Pancreas (tissue), 10 donors: ENCODE results near the gene ATP6V1G1. TPM values are rescaled to one million over a fixed set of nuclear protein-coding genes. Genes with fewer than 3 reads are reported as not detected.

Source experiments
- ATAC-seq, 4 donors: fragments of 200-7000 bp; cut with Tn5 transposase; one replicate each; pipeline versions ENCODE4 v1.8.0 to v1.9.1; 2020; ENCODE audit warnings: mild to moderate bottlenecking in 4 of 4, moderate library complexity in 4 of 4
- DNase-seq, 6 donors: peaks; one replicate each; pipeline ENCODE4 v3.0.0-alpha.2; 2020
- FAIRE-seq: peaks from 2 replicates; lab custom pipeline; 2012; peaks lifted over from hg19 to GRCh38; lab: Jason Lieb, UNC
- H3K27ac ChIP-seq, 4 donors: fragments of 200-600 bp; sonication (generic); 1 replicate in 3 of 4; 2 replicates in 1 of 4; pipeline versions ENCODE4 v1.5.0 to v1.8.0; 2020
- H3K27me3 ChIP-seq, 4 donors: fragments of 200-600 bp; one replicate each; pipeline ENCODE4 v1.8.0; 2021
- H3K36me3 ChIP-seq, 3 donors: fragments of 200-600 bp; sonication (generic) in 1 of 3; one replicate each; pipeline versions ENCODE4 v1.5.0 to v1.8.0; 2020 to 2021
- H3K4me1 ChIP-seq, 3 donors: fragments of 200-600 bp; one replicate each; pipeline ENCODE4 v1.8.0; 2021
- H3K4me3 ChIP-seq, 4 donors: fragments of 200-600 bp; sonication (generic) in 2 of 4; one replicate each; pipeline versions ENCODE4 v1.5.0 to v1.8.0; 2020 to 2021
- H3K9me3 ChIP-seq, 4 donors: fragments of 200-600 bp; one replicate each; pipeline ENCODE4 v1.8.0; 2021
- CTCF ChIP-seq, 4 donors: fragments of 200-600 bp; sonication (generic) in 3 of 4; IDR thresholded peaks; one replicate each; pipeline versions ENCODE4 v1.5.0 to v1.8.0; 2021; ENCODE audit warnings: antibody characterized with exemption in 4 of 4
- WGBS, 2 donors: extraction: QIAGEN DNeasy Blood & Tissue Kit; methylation state at CpG; one replicate each; pipeline ENCODE4 v1.1.7; 2013; 5-methylcytosine and 5-hydroxymethylcytosine counted together
- intact Hi-C, 3 donors: fragments of 100-400 bp; cut with DNase I; formaldehyde crosslinking; loops; one replicate each; pipeline versions ENCODE4 v1.11.1 to v1.14.2; 2022
- polyA plus RNA-seq, 2 donors: library from polyadenylated mRNA; stranded (reverse); fragments of 200-250 nt; gene quantifications; one replicate each; pipeline ENCODE4 v1.2.3, GENCODE V29; 2013
- total RNA-seq, 6 donors: library from RNA; stranded (reverse); fragmentation: NEBNext Ultra II Directional in 4 of 6; extraction: Animal tissue kit (Norgen Biotek cat#: 25700) in 4 of 6; gene quantifications; one replicate each; pipeline versions ENCODE4 v1.2.1 to v1.2.4, GENCODE V29; 2021 to 2023
- donor health status: healthy with polysubstance abuse.
- donor health status: DM: no; HTN: no; CAD: no; lungs with moderate emphysema.
- donor health status: DM: no; HTN: no; CAD: no.
- donor health status: control.
- donor health status: control.
- donor health status: Bipolar disorder and iron deficiency.
- donor health status: DM: yes; HTN: yes; CAD: no.
- donor health status: DM: no; HTN: no; CAD: no.
- donor health status: DM: no; HTN: no; CAD: no.
- donor health status: DM: yes; HTN: yes; CAD: no.

Gene ATP6V1G1
- total and polyA plus RNA-seq, 8 donors, result 19.7 to 124 (median 37.1) TPM

DNA sequence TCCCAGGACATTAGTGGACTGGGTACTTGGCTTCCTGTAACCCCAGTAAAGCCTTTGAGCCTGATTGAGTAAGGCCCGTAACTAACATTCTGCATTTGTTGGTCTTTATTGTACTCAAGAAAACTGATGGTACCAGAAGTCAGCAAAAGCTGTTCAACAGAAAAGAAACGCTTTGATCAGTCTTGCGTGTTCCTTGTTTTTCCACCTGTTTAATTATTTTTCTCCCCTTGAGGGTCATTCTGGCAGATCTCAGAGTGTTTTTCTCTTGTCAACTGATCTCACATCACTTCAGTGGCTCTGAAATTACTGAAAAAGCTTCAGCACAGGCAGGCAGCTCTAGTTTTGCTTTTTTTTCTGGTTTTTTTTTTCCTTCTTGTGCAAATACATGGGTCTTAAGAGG, 17.4 kb downstream of the ATP6V1G1 start:
- Histone ChIP-seq H3K27me3 (no peaks in the 10 kb centered on the region), H3K9me3 (no peaks in the 10 kb centered on the region), H3K4me3 (no peak overlapping the region), H3K4me1 (peaks cover 0 to 7% (median 6%) of the 10 kb centered on the region in 3 donors), H3K27ac (no peak overlapping the region), H3K36me3 (no peaks in the 10 kb centered on the region)
- TF ChIP-seq CTCF (IDR thresholded peaks at IDR 0.05), result no peak
- FAIRE-seq (no peak), DNase-seq (no peak), ATAC-seq (no peak)
- WGBS, 2 donors, result 92 to 93% methylated on average over 3 of the region's 3 CpGs
- intact Hi-C loops, result no loop called here

GRCh38 chr9:114606068-114606467, 18.5 kb downstream of the ATP6V1G1 start:
- DNase-seq, result no peak
- Histone ChIP-seq H3K9me3 (no peaks in the 10 kb centered on the region), H3K4me3 (no peak overlapping the region), H3K27me3 (no peaks in the 10 kb centered on the region), H3K27ac (peak overlapping the region in 1 of 4 donors; percentile 44), H3K36me3 (no peaks in the 10 kb centered on the region), H3K4me1 (peaks cover 0 to 7% (median 6%) of the 10 kb centered on the region in 3 donors)
- ATAC-seq, result peak in 1 of 4 donors; percentile 11
- intact Hi-C loops, result no loop called here
- 63 to 68% methylated on average over 7 of the region's 7 CpGs for WGBS, 2 donors
- no peak for FAIRE-seq
- TF ChIP-seq CTCF (IDR thresholded peaks at IDR 0.05), result no peak

DNA sequence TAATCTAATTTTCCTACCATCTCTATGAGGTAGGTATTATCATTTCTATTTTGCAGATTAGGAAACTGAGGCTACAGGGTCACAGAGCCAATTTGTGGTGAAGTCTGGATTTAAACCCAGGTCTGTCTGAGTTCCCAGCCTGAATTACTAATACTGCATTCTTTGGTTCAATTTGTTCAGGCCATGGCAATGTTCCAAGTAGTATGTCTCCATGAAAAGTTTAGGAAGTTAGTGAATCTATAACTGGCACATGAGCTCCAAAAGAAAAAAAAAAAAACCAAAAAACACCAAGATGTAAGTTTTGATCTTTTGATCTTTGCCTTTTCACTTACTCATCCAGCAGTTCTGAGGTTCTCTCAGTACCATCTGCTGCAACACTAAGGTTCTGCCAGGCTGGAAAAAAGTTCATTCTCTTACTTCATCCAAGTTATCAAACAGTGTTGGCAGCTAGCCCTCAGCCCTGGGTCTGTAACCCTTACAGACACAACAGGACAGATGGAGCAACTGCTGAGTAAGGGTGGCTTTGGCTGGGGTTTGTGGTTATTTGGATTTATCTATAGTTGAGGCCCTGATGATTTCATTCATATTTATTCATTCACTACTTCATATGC, 19.1 kb downstream of the ATP6V1G1 start:
- FAIRE-seq, result no peak
- Histone ChIP-seq H3K4me1 (peaks cover 0 to 7% (median 6%) of the 10 kb centered on the region in 3 donors), H3K27me3 (no peaks in the 10 kb centered on the region), H3K27ac (peak overlapping the region in 1 of 4 donors; percentile 44), H3K36me3 (no peaks in the 10 kb centered on the region), H3K4me3 (no peak overlapping the region), H3K9me3 (no peaks in the 10 kb centered on the region)
- intact Hi-C loops, result no loop called here
- no peak for TF ChIP-seq CTCF (IDR thresholded peaks at IDR 0.05)
- peak in 2 of 4 donors; percentile 31 to 38 for ATAC-seq
- DNase-seq, result peak in 3 of 6 donors; percentile 46 to 58 (median 52)

GRCh38 chr9:114607671-114608524, 20.3 kb downstream of the ATP6V1G1 start:
- 81 to 84% methylated on average over 6 of the region's 6 CpGs for WGBS, 2 donors
- intact Hi-C loops, result no loop called here
- no peaks in the 10 kb centered on the region for H3K36me3 ChIP-seq
- no peak for TF ChIP-seq CTCF (IDR thresholded peaks at IDR 0.05)
- H3K9me3 ChIP-seq, result no peaks in the 10 kb centered on the region
- H3K27ac ChIP-seq, result no peak overlapping the region
- FAIRE-seq (no peak), ATAC-seq (no peak), DNase-seq (no peak)
- no peaks in the 10 kb centered on the region for H3K27me3 ChIP-seq
- no peak overlapping the region for H3K4me3 ChIP-seq
- H3K4me1 ChIP-seq, result peaks cover 7 to 12% (median 8%) of the 10 kb centered on the region in 3 donors

GRCh38 chr9:114608525-114608796, 20.9 kb downstream of the ATP6V1G1 start:
- H3K9me3 ChIP-seq, result no peaks in the 10 kb centered on the region
- H3K27me3 ChIP-seq, result no peaks in the 10 kb centered on the region
- H3K4me3 ChIP-seq, result no peak overlapping the region
- DNase-seq (no peak), FAIRE-seq (no peak), ATAC-seq (no peak)
- H3K4me1 ChIP-seq, result peaks cover 7 to 12% (median 8%) of the 10 kb centered on the region in 3 donors
- no peaks in the 10 kb centered on the region for H3K36me3 ChIP-seq
- WGBS, 2 donors, result 76 to 77% methylated on average over 2 of the region's 2 CpGs
- intact Hi-C loops, result no loop called here
- H3K27ac ChIP-seq, result no peak overlapping the region
- TF ChIP-seq CTCF (IDR thresholded peaks at IDR 0.05), result no peak
